Fibroblast of the aortic adventitia (primary cell): ENCODE measurements around the gene SLC7A6OS. TPM values are rescaled to one million over a fixed set of nuclear protein-coding genes. Genes with fewer than 3 reads are reported as not detected.

Source experiments
- DNase-seq: peaks from one replicate; pipeline ENCODE4 v3.0.0-alpha.2; 2010; ENCODE audit warnings: low read depth
- H3K4me3 ChIP-seq: 2 replicates; pipeline ENCODE4 v1.5.1; 2011; ENCODE audit warnings: low read depth, mild to moderate bottlenecking, control low read depth, low read length, moderate library complexity
- CTCF ChIP-seq: IDR thresholded peaks from 2 replicates; pipeline ENCODE4 v1.5.1; 2011; ENCODE audit warnings: mild to moderate bottlenecking, low read length, control low read depth, inconsistent platforms; ENCODE audit not compliant: insufficient read depth
- total RNA-seq: library from RNA; depleted of rRNA; stranded (reverse); fragments of >200 nt; gene quantifications from 2 replicates; pipeline ENCODE4 v1.2.3, GENCODE V29; 2012; ENCODE audit warnings: low replicate concordance

The SLC7A6OS gene
- total RNA-seq, 1 donor = 11.5 TPM

- no peak overlapping the region for H3K4me3 ChIP-seq
- no peak for TF ChIP-seq CTCF
- DNase-seq = peak; percentile 24
Observed at GRCh38 chr16:68335175-68335574, 24.4 kb upstream of the SLC7A6OS start.

GRCh38 chr16:68332411-68333121 lies 21.8 kb upstream of the SLC7A6OS start:
- H3K4me3 ChIP-seq = no peak overlapping the region
- DNase-seq = peak; percentile 31
- TF ChIP-seq CTCF = no peak

- TF ChIP-seq CTCF = no peak
- H3K4me3 ChIP-seq = no peak overlapping the region
- peak; percentile 65 for DNase-seq
Observed at GRCh38 chr16:68331879-68332410, 21.2 kb upstream of the SLC7A6OS start.

GRCh38 chr16:68328860-68329390 lies 18.2 kb upstream of the SLC7A6OS start:
- no peak overlapping the region for H3K4me3 ChIP-seq
- no peak for DNase-seq
- TF ChIP-seq CTCF = no peak

- TF ChIP-seq CTCF = peak; percentile 95
- DNase-seq = peak; percentile 85
- H3K4me3 ChIP-seq = no peak overlapping the region
Observed at GRCh38 chr16:68328151-68328859, 17.6 kb upstream of the SLC7A6OS start.

GRCh38 chr16:68324780-68325357 lies 14.1 kb upstream of the SLC7A6OS start:
- DNase-seq = no peak
- H3K4me3 ChIP-seq = no peak overlapping the region
- no peak for TF ChIP-seq CTCF
